PC-9 (cell line): ENCODE measurements around the gene CTXND1.

ENCODE experiments used
- EZH2 ChIP-seq: fragments of 200-600 bp; sonication (generic); IDR thresholded peaks from 2 replicates; pipeline ENCODE4 v1.8.0; 2017; ENCODE audit warnings: antibody characterized with exemption, low read depth
- TF ChIP-seq, protein P1 (sequence below): fragments of 200-600 bp; sonication (generic); conservative IDR thresholded peaks from 2 replicates; pipeline ENCODE4 v1.6.1; 2017; ENCODE audit warnings: mixed run types, antibody characterized with exemption, mild to moderate bottlenecking, moderate library complexity

DNA sequence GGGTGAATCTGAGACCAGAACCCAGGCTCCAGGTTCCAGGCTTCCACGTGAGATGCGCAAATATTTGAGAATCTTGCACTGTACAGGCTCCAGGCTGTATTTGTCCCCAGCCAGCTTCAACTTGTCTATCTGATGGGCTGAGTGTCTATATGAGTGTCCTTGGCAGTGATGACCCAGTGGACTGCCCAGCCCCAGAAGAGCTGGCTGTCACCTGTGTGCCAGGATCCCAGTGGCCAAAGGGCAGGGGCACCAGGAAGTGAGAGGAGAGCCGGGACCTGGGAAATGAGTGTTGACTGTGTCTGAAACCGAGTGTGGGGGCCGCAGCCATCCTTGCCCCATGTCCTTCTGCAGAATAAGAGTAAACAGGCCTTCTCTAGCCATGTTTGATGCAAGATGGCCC, 88.8 kb downstream of the CTXND1 start:
- TF ChIP-seq, protein P1, sequence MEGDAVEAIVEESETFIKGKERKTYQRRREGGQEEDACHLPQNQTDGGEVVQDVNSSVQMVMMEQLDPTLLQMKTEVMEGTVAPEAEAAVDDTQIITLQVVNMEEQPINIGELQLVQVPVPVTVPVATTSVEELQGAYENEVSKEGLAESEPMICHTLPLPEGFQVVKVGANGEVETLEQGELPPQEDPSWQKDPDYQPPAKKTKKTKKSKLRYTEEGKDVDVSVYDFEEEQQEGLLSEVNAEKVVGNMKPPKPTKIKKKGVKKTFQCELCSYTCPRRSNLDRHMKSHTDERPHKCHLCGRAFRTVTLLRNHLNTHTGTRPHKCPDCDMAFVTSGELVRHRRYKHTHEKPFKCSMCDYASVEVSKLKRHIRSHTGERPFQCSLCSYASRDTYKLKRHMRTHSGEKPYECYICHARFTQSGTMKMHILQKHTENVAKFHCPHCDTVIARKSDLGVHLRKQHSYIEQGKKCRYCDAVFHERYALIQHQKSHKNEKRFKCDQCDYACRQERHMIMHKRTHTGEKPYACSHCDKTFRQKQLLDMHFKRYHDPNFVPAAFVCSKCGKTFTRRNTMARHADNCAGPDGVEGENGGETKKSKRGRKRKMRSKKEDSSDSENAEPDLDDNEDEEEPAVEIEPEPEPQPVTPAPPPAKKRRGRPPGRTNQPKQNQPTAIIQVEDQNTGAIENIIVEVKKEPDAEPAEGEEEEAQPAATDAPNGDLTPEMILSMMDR = no peak
- TF ChIP-seq EZH2 = no peak
